GM12878 (cell line): Measurements from ENCODE around the gene RIPOR3. TPM values are rescaled to one million over a fixed set of nuclear protein-coding genes. Genes with fewer than 3 reads are reported as not detected.

Experiments
- ATAC-seq: fragments of 200-7000 bp; cut with Tn5 transposase; 3 replicates; pipeline ENCODE4 v1.9.1; 2020; ENCODE audit warnings: mild to moderate bottlenecking, moderate library complexity
- BruUV-seq: library from RNA; stranded (reverse); fragments of 400-500 nt; replicated peaks from 2 replicates; lab custom pipeline; 2021; lab: Mats Ljungman, UMichigan
- CTCF ChIA-PET: fragments of 300-600 bp; sonication (Branson Sonifier 250); formaldehyde crosslinking; extraction: SDS; loops from one replicate; lab custom pipeline; 2021; ENCODE audit warnings: inconsistent platforms; lab: Yijun Ruan, JAX
- POLR2A ChIA-PET: fragments of 350-600 bp; formaldehyde crosslinking; extraction: SDS; loops from one replicate; lab custom pipeline; 2021; ENCODE audit warnings: inconsistent platforms; lab: Charles Lee
- RAD21 ChIA-PET: fragments of 300-600 bp; sonication (Branson Sonifier 250); formaldehyde crosslinking; loops from one replicate; lab custom pipeline; 2023; ENCODE audit warnings: antibody characterized with exemption; ENCODE audit not compliant: unreplicated experiment; lab: Charles Lee
- SMC1A ChIA-PET: fragments of 300-600 bp; sonication (Branson Sonifier 250); formaldehyde crosslinking; loops from one replicate; lab custom pipeline; 2023; ENCODE audit not compliant: unreplicated experiment, uncharacterized antibody; lab: Charles Lee
- DNase-seq: peaks from one replicate; pipeline ENCODE4 v3.0.0-alpha.2; 2011; ENCODE audit warnings: low read depth, low spot score
- FAIRE-seq: peaks from 3 replicates; lab custom pipeline; 2011; peaks lifted over from hg19 to GRCh38; lab: Jason Lieb, UNC
- H2AFZ ChIP-seq: 2 replicates; pipeline ENCODE4 v1.6.0; 2011; ENCODE audit warnings: low read depth, low read length, control low read depth; ENCODE audit not compliant: control insufficient read depth
- H3K27ac ChIP-seq: 2 replicates; pipeline ENCODE4 v1.5.1; 2011; ENCODE audit warnings: control low read depth; ENCODE audit not compliant: control insufficient read depth, insufficient read depth
- H3K27me3 ChIP-seq, 2 experiments: replicated peaks in 1 of 2; 2 replicates each; pipeline versions ENCODE4 v1.6.0 to v1.6.1; 2011; ENCODE audit warnings: low read length in 1 of 2; ENCODE audit not compliant: control insufficient read depth in 2 of 2, insufficient read depth in 2 of 2
- H3K36me3 ChIP-seq, 2 experiments: 2 replicates each; pipeline ENCODE4 v1.5.1; 2011; ENCODE audit warnings: low read length in 1 of 2; ENCODE audit not compliant: control insufficient read depth in 2 of 2, insufficient read depth in 2 of 2
- H3K4me1 ChIP-seq: 2 replicates; pipeline ENCODE4 v1.6.1; 2011; ENCODE audit warnings: mild to moderate bottlenecking, low read length, moderate library complexity, mixed read lengths; ENCODE audit not compliant: control insufficient read depth, insufficient read depth
- H3K4me2 ChIP-seq: 2 replicates; pipeline ENCODE4 v1.6.0; 2011; ENCODE audit warnings: control low read depth; ENCODE audit not compliant: control insufficient read depth, insufficient read depth
- H3K4me3 ChIP-seq: fragments of 200-600 bp; sonication (generic); 2 replicates; pipeline ENCODE4 v1.5.1; 2016
- H3K79me2 ChIP-seq: 2 replicates; pipeline ENCODE4 v1.6.0; 2011; ENCODE audit warnings: low read length; ENCODE audit not compliant: control insufficient read depth, insufficient read depth
- H3K9ac ChIP-seq: 2 replicates; pipeline ENCODE4 v1.8.0; 2011; ENCODE audit warnings: low read length, control low read depth, mixed read lengths; ENCODE audit not compliant: control insufficient read depth, insufficient read depth
- H3K9me3 ChIP-seq: replicated peaks from 3 replicates; pipeline ENCODE4 v1.5.1; 2011; ENCODE audit warnings: mild to moderate bottlenecking, low read length; ENCODE audit not compliant: control insufficient read depth, insufficient read depth
- H4K20me1 ChIP-seq: 2 replicates; pipeline ENCODE4 v1.6.0; 2011; ENCODE audit not compliant: control insufficient read depth, insufficient read depth
- BHLHE40 ChIP-seq, 2 experiments: fragments of 450-650 bp in 1 of 2; IDR thresholded peaks; 2 replicates each; pipeline ENCODE4 v1.6.1; 2011 to 2017; ENCODE audit warnings: low read depth in 2 of 2, borderline replicate concordance in 1 of 2, improper control_type of control experiment in 1 of 2, low read length in 1 of 2, mild to moderate bottlenecking in 1 of 2
- CEBPB ChIP-seq, 2 experiments: fragments of 150-350 bp in 1 of 2; IDR thresholded peaks; 2 replicates each; pipeline ENCODE4 v1.6.1; 2012 to 2014; ENCODE audit warnings: low read depth in 2 of 2, low read length in 2 of 2, borderline replicate concordance in 1 of 2, inconsistent platforms in 1 of 2
- ETV6 ChIP-seq, 2 experiments: fragments of 450-650 bp in 1 of 2; IDR thresholded peaks in 1 of 2; conservative IDR thresholded peaks in 1 of 2; 2 replicates each; pipeline ENCODE4 v1.6.1; 2014; ENCODE audit warnings: antibody characterized with exemption in 1 of 2, borderline replicate concordance in 1 of 2, low read depth in 1 of 2, mild to moderate bottlenecking in 1 of 2, moderate library complexity in 1 of 2
- EZH2 ChIP-seq: IDR thresholded peaks from 2 replicates; pipeline ENCODE4 v1.6.1; 2012; ENCODE audit warnings: low read depth, mild to moderate bottlenecking, control low read depth, inconsistent platforms, low read length, borderline replicate concordance; ENCODE audit not compliant: control insufficient read depth
- FOS ChIP-seq: IDR thresholded peaks from 3 replicates; pipeline ENCODE4 v1.6.1; 2011; ENCODE audit warnings: borderline replicate concordance; ENCODE audit not compliant: insufficient read length; ENCODE audit errors: extremely low read depth
- GATAD2B ChIP-seq: fragments of 450-650 bp; conservative IDR thresholded peaks from 2 replicates; pipeline ENCODE4 v1.6.1; 2017; ENCODE audit warnings: low read depth, mild to moderate bottlenecking, moderate library complexity
- MXI1 ChIP-seq: fragments of 150-350 bp; IDR thresholded peaks from 2 replicates; pipeline ENCODE4 v1.6.1; 2011; ENCODE audit warnings: low read depth, mild to moderate bottlenecking, inconsistent platforms, low read length, improper control_type of control experiment
- RUNX3 ChIP-seq: IDR thresholded peaks from 2 replicates; pipeline ENCODE4 v1.6.1; 2012; ENCODE audit warnings: low read length, inconsistent platforms
- TCF12 ChIP-seq: IDR thresholded peaks from 2 replicates; pipeline ENCODE4 v1.6.1; 2011; ENCODE audit warnings: low read depth, mild to moderate bottlenecking, low read length
- ZBED1 ChIP-seq: IDR thresholded peaks from 2 replicates; pipeline ENCODE4 v1.6.1; 2016; ENCODE audit warnings: borderline replicate concordance
- WGBS: methylation state at CpG from one replicate; pipeline ENCODE4 v1.1.6; 2016; ENCODE audit warnings: low lambda C conversion rate; ENCODE audit not compliant: insufficient replicate concordance, insufficient coverage; ENCODE audit errors: missing lambda C conversion rate; 5-methylcytosine and 5-hydroxymethylcytosine counted together
- in situ Hi-C: fragments of 300-500 bp; cut with MboI; formaldehyde crosslinking; loops from 9 replicates; pipeline ENCODE4 v1.14.3; 2018; ENCODE audit warnings: mixed read lengths
- intact Hi-C: fragments of 100-400 bp; cut with micrococcal nuclease; formaldehyde crosslinking; loops from one replicate; pipeline ENCODE4 v1.14.2; 2022; ENCODE audit not compliant: unreplicated experiment
- polyA plus RNA-seq, 11 experiments: library from polyadenylated mRNA; depleted of rRNA in 4 of 11; unstranded in 6 of 11; stranded (reverse) in 5 of 11; fragments of >200 nt; fragmentation: Nextera tagmentation in 4 of 11; fragmentation: Illumina TruSeq in 1 of 11; extraction: Ambion mirVana in 4 of 11; extraction: Trizol in 1 of 11; gene quantifications; 1 replicate in 1 of 11; 2 replicates in 10 of 11; pipeline versions ENCODE4 v1.2.1 to v1.2.3, GENCODE V29; 2011 to 2016; ENCODE audit warnings: inconsistent platforms in 2 of 11, missing spikeins in 2 of 11, low read depth in 1 of 11
- total RNA-seq, 4 experiments: library from RNA; depleted of rRNA in 3 of 4; stranded (reverse); fragments of >200 nt in 3 of 4; fragmentation: Illumina TruSeq in 1 of 4; extraction: Trizol in 1 of 4; gene quantifications; 2 replicates each; pipeline versions ENCODE4 v1.2.1 to v1.2.3, GENCODE V29; 2013 to 2021
- TF ChIP-seq, protein P1 (sequence below): fragments of 450-650 bp; IDR thresholded peaks from 2 replicates; pipeline ENCODE4 v1.6.1; 2016; ENCODE audit warnings: mild to moderate bottlenecking
- TF ChIP-seq, protein P2 (sequence below): fragments of 450-650 bp; IDR thresholded peaks from 2 replicates; pipeline ENCODE4 v1.6.1; 2017; ENCODE audit warnings: mild to moderate bottlenecking, moderate library complexity

Gene RIPOR3
- total and polyA plus RNA-seq, 10 of the 15 experiments (the other 5 are each of a cell fraction or from before 2014, with no cell fraction given): 0.04 to 0.55 (median 0.12) TPM; not detected in 6

DNA sequence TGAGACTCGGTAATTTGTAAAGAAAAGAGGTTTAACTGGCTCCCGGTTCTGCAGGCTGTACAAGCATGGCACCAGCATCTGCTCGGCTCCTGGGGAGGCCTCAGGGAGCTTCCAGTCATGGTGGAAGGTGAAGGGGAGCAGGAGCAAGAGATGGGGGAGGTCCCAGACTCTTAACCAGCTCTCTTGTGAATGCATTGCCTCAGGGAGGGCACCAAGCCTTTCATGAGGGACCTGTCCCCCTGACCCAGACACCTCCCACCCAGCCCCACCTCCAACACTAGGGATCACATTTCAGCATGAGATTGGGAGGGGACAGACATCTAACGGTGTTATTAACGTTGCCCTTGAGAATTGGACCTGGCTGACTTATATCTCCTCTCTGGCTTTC is 112.6 kb downstream of the RIPOR3 start:
- no peaks in the 10 kb centered on the region; the same call in 1 of the 2 replicates for H3K79me2 ChIP-seq
- FAIRE-seq (no peak), ATAC-seq (no peak), DNase-seq (no peak)
- no peaks in the 10 kb centered on the region for H3K27me3 ChIP-seq
- no peak overlapping the region for H3K4me2 ChIP-seq
- intact Hi-C loops (no loop called here), in situ Hi-C loops (loop anchor here (5.0 kb wide), 1 partner anchor 106 kb away; no protein-coding TSS in a partner anchor)
- ChIA-PET SMC1A (interaction anchor here (0.8 to 73.1 kb wide), 2 partner anchors 9 to 70 kb away, joined by 3 to 2799 read pairs; partner anchors contain the start of gene PTPN1), CTCF (interaction anchor here (0.7 to 11.4 kb wide), 9 partner anchors 64 to 390 kb away, joined by 3 to 240 read pairs (median 7); no protein-coding TSS in a partner anchor), POLR2A (no interaction called here), RAD21 (interaction anchor here (1.2 to 1.7 kb wide), 3 partner anchors 74 to 115 kb away, joined by 3 to 5 read pairs (median 4); no protein-coding TSS in a partner anchor)
- WGBS: 89% methylated on average over 5 of the region's 5 CpGs
- no peak overlapping the region for H3K9ac ChIP-seq
- no peaks in the 10 kb centered on the region for H3K9me3 ChIP-seq
- H3K27ac ChIP-seq: no peak overlapping the region
- no peaks in the 10 kb centered on the region for H4K20me1 ChIP-seq
- no TSS peak for BruUV-seq
- no peak overlapping the region for H3K4me3 ChIP-seq
- no peak for TF ChIP-seq RUNX3
- TF ChIP-seq ETV6 (conservative IDR thresholded peaks at IDR 0.05 in 1 of 2, IDR thresholded peaks at IDR 0.05 in 1 of 2; ENCODE audit: borderline replicate concordance in 1 of 2, low read depth in 1 of 2): no peak
- no peak for TF ChIP-seq TCF12
- no peak for TF ChIP-seq FOS
- TF ChIP-seq MXI1: no peak
- TF ChIP-seq GATAD2B: no peak
- TF ChIP-seq CEBPB (IDR thresholded peaks at IDR 0.05; ENCODE audit: borderline replicate concordance in 1 of 2, low read depth in 2 of 2, low read length in 2 of 2): no peak
- no peak for TF ChIP-seq BHLHE40 (IDR thresholded peaks at IDR 0.05; ENCODE audit: borderline replicate concordance in 1 of 2, low read depth in 2 of 2, low read length in 1 of 2)
- no peak for TF ChIP-seq ZBED1
- TF ChIP-seq, protein P1, sequence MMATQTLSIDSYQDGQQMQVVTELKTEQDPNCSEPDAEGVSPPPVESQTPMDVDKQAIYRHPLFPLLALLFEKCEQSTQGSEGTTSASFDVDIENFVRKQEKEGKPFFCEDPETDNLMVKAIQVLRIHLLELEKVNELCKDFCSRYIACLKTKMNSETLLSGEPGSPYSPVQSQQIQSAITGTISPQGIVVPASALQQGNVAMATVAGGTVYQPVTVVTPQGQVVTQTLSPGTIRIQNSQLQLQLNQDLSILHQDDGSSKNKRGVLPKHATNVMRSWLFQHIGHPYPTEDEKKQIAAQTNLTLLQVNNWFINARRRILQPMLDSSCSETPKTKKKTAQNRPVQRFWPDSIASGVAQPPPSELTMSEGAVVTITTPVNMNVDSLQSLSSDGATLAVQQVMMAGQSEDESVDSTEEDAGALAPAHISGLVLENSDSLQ: no peak
- TF ChIP-seq EZH2: no peak
- TF ChIP-seq, protein P2, sequence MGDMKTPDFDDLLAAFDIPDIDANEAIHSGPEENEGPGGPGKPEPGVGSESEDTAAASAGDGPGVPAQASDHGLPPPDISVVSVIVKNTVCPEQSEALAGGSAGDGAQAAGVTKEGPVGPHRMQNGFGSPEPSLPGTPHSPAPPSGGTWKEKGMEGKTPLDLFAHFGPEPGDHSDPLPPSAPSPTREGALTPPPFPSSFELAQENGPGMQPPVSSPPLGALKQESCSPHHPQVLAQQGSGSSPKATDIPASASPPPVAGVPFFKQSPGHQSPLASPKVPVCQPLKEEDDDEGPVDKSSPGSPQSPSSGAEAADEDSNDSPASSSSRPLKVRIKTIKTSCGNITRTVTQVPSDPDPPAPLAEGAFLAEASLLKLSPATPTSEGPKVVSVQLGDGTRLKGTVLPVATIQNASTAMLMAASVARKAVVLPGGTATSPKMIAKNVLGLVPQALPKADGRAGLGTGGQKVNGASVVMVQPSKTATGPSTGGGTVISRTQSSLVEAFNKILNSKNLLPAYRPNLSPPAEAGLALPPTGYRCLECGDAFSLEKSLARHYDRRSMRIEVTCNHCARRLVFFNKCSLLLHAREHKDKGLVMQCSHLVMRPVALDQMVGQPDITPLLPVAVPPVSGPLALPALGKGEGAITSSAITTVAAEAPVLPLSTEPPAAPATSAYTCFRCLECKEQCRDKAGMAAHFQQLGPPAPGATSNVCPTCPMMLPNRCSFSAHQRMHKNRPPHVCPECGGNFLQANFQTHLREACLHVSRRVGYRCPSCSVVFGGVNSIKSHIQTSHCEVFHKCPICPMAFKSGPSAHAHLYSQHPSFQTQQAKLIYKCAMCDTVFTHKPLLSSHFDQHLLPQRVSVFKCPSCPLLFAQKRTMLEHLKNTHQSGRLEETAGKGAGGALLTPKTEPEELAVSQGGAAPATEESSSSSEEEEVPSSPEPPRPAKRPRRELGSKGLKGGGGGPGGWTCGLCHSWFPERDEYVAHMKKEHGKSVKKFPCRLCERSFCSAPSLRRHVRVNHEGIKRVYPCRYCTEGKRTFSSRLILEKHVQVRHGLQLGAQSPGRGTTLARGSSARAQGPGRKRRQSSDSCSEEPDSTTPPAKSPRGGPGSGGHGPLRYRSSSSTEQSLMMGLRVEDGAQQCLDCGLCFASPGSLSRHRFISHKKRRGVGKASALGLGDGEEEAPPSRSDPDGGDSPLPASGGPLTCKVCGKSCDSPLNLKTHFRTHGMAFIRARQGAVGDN: no peak
- peaks cover 46 to 63% of the 10 kb centered on the region in 2 experiments for H3K36me3 ChIP-seq
- H3K4me1 ChIP-seq: no peaks in the 10 kb centered on the region
- H2AFZ ChIP-seq: no peak overlapping the region
